ENCODE results near the gene ANO1.

ANO1 gene

DNA sequence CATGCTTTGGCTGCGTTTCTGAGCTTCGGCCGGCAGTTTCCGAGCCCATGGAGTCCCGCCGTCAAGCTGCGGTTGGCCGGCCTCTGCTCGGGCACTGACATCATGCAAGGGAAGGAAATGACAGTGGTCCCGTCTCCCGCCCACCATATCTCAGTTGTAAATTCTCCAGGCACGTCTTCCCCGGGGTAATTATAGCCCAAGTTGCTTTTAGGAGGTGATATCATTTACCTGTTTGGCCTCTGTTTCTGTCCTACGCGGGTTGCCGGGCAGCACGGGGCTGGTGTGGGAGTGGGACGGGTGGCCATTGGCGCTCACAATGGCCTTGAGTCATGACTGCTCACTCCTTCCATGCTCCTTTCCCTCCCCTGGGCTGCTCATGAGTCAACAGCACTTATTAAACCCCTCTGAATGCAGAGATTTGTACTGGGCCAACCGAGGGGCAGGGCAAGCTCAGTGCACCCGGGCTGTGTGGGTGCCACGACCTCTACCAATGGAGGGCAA lies 4.2 kb upstream of the ANO1 start:
- peak; percentile 5 to 28 (median 20) for DNase-seq

- no peak for DNase-seq
Observed at GRCh38 chr11:70074746-70075145, 3.4 kb upstream of the ANO1 start.

GRCh38 chr11:70075836-70076235 lies 2.3 kb upstream of the ANO1 start:
- no peak for DNase-seq

GRCh38 chr11:70076461-70076931 lies 1.6 kb upstream of the ANO1 start:
- DNase-seq, result no peak

GRCh38 chr11:70077411-70078094 lies 564 bp upstream of the ANO1 start:
- DNase-seq, result no peak

GRCh38 chr11:70078781-70079616 lies 882 bp downstream of the ANO1 start:
- DNase-seq, result no peak

- DNase-seq, result no peak
Observed at GRCh38 chr11:70079691-70080090, 1.6 kb downstream of the ANO1 start.

DNA sequence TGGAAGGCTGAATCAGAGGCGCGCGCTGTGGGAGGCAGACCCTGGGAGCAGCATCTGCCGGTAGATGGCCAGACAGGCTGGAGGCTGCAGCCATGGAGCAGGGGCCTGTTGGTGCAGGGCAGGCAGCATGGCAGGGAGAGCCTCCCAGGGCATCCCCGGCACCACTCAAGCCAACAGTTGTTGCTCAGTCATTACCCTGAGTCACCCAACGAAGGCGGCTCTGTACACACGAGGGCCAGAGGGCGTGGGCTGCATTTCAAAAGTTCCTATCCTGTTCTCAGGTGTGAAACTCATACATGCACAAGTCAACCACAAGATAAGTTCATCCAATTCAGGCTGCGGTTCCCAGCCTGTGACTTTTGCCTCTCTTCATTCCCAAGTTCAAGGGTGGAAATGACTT lies 2.6 kb downstream of the ANO1 start:
- DNase-seq, result no peak

DNA sequence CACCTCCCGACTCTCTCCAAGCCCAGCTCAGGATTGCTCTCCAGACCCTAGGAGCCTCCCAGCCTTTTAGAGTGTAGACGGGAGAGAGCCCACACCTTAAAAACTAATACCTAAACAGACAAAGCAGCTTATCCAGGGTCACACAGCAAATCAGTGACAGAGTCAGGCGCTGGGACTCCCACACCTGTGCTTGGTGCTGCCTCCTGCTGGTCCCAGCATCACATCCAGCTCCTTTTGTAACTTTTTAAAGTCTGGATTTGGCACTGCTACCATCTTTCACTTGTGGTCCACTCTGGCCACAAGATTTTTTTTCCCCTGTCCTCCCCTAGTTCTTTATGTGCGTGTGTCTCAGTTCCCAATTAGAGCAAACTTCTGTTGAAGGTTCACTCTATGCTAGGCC lies 4.7 kb downstream of the ANO1 start:
- DNase-seq, result no peak

GRCh38 chr11:70084046-70084984 lies 6.2 kb downstream of the ANO1 start:
- DNase-seq, result no peak

DNA sequence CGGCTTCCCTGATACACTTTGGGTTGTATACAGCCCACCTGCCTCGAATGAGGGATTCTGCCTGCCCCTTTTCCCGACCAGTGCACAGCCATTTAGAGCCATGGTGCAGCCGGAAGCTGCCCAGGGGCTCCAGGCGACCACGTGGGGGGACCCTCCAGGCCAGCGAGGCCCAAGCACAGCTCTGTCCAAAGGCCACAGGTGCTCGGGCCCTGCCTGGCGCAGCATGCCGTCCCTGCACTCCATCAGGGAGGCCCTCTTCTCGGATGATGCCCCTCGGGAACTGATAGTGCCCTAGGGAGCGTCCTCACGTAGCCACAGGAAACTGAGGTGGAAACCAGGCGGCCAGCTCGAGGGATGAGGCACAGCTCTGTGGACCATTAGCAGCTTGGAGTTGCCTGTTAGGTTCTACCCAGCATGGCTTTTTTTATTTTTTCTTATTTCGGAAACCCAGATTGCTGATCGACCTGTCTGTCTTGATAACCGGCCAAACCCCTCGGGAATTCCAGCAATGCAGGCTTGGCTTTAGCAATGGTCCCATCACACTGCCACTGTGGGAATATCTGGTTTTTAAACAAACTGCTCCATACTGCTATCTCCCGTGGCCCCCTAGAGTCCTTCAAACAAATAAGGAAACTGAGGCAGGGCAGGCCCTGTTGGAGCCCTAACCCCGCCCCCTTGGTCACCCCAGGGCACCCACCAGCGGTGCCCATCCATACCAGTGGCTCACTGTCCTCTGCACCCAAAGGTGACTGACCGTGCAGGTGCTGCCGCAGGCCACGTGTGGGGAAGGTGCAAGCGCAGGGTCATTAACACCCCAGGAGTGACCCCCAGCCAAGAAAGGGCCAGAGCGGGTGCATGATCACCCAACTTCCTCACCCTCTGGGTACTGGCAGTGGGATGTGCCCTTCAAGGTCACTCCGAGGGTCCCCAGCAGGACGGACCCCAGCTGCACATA lies 8.0 kb downstream of the ANO1 start:
- DNase-seq, result no peak

DNA sequence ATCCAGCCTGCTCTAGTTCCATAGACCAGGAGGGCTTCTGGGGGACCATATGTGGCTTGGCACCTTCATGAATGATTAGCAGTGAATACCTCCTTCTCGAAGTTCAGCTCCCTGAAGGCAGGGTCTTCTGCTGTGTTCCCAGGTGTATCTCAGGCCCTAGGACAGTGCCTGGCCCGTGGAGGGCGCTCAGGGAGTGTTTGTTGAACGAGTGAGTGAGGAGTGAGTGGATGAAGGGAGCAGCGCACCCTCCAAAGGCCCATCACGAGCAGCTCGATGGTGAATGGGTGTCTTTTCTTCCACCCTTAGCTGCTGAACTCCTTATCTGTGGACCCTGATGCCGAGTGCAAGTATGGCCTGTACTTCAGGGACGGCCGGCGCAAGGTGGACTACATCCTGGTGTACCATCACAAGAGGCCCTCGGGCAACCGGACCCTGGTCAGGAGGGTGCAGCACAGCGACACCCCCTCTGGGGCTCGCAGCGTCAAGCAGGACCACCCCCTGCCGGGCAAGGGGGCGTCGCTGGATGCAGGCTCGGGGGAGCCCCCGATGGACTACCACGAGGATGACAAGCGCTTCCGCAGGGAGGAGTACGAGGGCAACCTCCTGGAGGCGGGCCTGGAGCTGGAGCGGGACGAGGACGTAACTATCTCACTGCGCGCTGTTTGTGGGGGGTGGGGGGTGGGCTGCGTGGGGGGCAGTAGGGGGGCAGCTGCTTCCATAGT lies 9.5 kb downstream of the ANO1 start:
- DNase-seq, result no peak

DNA sequence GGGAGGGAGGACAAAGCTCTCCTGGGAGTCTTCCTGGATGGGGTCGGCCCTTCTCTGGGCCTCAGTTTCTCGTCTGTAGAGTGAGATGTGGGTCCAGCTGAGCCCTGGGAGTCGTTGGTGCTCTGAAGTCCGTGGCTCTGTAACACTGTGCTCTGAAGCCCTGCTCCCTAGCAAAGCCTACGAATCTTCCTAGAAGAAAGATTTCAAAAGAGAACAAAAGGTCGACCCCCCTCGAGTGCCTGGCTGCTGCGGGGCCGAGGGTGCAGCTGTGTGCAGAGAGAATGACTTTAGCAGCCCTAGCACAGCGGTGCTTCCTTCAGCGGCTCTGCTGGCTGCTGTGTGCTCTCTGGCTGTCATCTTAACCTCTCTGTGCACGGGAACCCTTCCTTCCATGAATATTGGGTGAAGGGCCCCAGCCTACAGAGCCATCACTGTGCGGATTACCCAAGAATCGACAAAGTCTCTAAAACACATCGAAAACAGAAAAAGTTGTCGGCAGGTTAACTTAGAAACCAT lies 10.7 kb downstream of the ANO1 start:
- DNase-seq, result no peak

DNA sequence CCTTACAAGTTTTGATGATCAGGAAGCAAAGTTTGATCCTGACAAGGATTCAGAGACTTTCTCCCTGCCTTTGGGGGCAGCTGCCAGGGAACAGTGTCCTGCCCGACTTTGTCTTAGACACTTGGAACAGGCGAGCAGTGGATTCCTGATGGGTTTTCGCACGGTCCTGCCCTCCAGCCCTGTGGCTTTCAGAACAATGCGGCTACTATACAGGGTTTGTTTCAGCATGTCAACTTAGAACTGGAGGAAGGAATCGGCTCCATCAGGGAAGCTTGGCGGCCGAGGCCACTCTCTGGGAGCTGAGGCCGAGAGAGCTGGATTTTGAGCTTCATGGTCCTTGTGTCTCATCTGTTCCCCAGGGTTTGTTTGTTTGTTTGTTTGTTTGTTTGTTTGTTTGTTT lies 11.5 kb downstream of the ANO1 start:
- DNase-seq, result no peak

DNA sequence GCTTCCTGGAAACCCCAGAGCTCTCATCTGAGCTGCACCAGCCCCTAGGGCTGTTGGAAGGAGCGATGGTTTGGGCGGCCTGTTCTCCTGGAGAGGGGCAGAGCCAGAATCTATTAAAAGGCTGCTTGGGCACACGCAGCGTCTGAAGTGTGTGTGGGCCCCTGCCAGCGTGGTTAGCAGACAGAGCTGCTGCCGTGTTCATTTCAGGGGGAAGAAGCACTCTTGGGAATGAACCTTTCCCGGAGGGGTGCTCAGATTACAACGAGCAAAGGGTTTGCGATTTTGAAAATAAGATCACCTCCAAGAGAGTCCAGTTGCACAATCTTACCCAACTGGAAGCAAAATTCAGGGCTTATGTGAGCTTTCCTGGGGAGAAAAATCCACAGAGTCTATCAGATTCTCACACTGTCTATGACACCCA lies 12.9 kb downstream of the ANO1 start:
- no peak for DNase-seq

GRCh38 chr11:70091638-70092037 lies 13.5 kb downstream of the ANO1 start:
- no peak for DNase-seq

- no peak for DNase-seq
Observed at GRCh38 chr11:70092959-70093715, 15.0 kb downstream of the ANO1 start.

- no peak for DNase-seq
Observed at GRCh38 chr11:70095541-70096252, 17.6 kb downstream of the ANO1 start.
